LNCAP (cell line): ENCODE data around the gene CDX2.

Source experiments
- CTCF ChIP-seq: fragments of 450-650 bp; IDR thresholded peaks from 2 replicates; pipeline ENCODE4 v1.5.1; 2017; ENCODE audit warnings: mild to moderate bottlenecking

Gene CDX2

GRCh38 chr13:28001837-28002473 lies 32.8 kb upstream of the CDX2 start:
- TF ChIP-seq CTCF = no peak

DNA sequence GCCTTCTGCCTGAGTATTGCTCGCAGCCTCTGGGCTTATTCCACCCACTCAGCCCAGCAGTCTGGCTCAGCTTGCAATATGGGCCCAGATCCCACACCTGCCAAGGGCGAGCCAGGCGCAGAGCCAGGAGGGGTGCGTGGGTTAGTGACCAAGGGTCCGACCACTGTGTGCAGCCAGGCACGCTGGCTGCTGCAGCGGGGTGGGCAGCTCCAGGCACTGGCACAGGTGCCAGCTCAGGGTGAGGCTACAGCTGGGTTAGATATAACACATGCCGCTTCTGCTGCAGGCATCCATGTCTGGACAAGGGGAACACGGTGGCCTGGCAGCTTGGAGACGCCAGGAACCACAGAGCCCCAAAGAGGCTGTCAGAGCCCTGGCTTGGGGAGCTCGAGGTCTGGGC lies 31.9 kb upstream of the CDX2 start:
- TF ChIP-seq CTCF = no peak

DNA sequence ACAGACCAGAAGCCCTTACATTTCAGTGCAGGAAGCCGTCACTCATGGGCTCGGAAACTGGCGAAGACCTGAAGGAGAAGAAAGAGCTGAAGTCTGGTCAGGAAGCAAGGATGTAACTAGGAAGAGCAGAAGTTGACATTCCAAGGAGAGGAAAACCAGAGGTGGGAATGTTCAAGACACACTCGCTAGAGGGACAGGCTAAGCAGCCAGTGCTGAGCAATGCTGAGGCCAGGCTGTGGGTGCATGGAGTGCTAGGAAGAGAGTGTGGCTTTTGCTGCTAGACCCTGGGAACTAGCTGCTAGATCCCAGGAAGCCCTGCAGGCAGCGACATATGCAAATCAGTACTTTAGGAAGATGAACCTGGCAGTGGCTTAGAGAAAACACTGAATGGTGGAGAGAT lies 31.5 kb upstream of the CDX2 start:
- TF ChIP-seq CTCF = no peak

GRCh38 chr13:27997904-27998522 lies 28.9 kb upstream of the CDX2 start:
- peak; percentile 71 for TF ChIP-seq CTCF

DNA sequence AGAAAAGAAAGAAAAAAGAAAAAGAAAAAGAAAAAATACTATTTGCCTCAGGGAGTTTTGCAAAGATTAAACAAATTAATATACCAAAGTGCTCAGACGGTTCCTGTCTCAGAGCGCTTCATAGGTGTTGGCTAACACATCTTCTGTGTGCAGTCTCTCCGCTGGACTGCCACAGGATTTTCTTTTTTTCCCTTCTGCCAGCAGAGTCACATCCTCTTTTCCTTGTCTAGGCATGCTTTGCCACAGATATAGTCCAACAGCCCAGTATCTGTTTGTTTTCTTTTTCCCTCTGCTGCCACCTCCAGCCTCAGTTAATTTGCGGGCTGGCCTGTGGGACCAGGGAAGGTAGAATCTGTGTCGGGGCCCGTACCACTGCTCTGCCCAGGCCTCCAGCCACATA lies 22.8 kb upstream of the CDX2 start:
- no peak for TF ChIP-seq CTCF

DNA sequence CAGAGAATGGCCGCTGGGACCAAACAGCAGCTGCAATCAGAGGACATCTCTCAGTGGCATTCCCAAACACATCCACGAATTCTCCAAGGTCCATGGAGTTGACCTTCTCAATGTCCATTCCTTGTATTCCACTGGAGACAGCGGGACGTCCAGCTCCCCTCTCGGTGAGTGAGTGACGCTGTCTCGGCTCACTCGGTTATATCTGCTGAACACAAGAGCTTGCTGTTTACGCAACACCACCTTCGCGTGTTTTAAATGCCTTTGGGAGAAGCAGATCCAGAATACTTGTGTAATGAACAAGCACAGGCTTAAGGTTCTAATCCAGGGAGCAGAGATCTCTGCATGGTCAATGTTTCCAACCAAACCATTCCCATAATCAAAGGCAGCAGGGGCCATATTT lies 19.4 kb upstream of the CDX2 start, which contains the start of gene URAD:
Gene URAD (minus strand): TSS at position 174 of the 400 bp plus-strand sequence. CDS start 56 bp downstream, at position 118.
- TF ChIP-seq CTCF = no peak

GRCh38 chr13:27985600-27985999 lies 16.5 kb upstream of the CDX2 start:
- no peak for TF ChIP-seq CTCF

GRCh38 chr13:27982361-27982760 lies 13.2 kb upstream of the CDX2 start:
- TF ChIP-seq CTCF = no peak
